Thyroid gland (tissue), 4 donors: Measurements from ENCODE around the gene CDK5R1. TPM values are rescaled to one million over a fixed set of nuclear protein-coding genes. Genes with fewer than 3 reads are reported as not detected.
A peak's percentile ranks its signal among the peaks of the same experiment; 100 is the strongest.

Source experiments
- DNase-seq, 2 donors: peaks; one replicate each; pipeline ENCODE4 v3.0.0-alpha.2; 2019
- H3K27ac ChIP-seq, 3 donors: fragments of 200-600 bp; sonication (generic); 1 replicate in 2 of 3; 2 replicates in 1 of 3; pipeline ENCODE4 v1.5.1; 2016 to 2019; ENCODE audit warnings: mild to moderate bottlenecking in 1 of 3, moderate library complexity in 1 of 3
- H3K27me3 ChIP-seq: fragments of 200-600 bp; sonication (generic); one replicate; pipeline ENCODE4 v1.5.1; 2019
- H3K36me3 ChIP-seq, 2 donors: fragments of 200-600 bp; sonication (generic); one replicate each; pipeline ENCODE4 v1.5.1; 2016 to 2019
- H3K4me1 ChIP-seq, 2 donors: fragments of 200-600 bp; sonication (generic); one replicate each; pipeline ENCODE4 v1.5.1; 2017 to 2019
- H3K4me3 ChIP-seq, 3 donors: fragments of 200-600 bp; sonication (generic); replicated peaks in 1 of 3; 1 replicate in 2 of 3; 2 replicates in 1 of 3; pipeline ENCODE4 v1.5.1; 2016; ENCODE audit warnings: mild to moderate bottlenecking in 1 of 3
- H3K9me3 ChIP-seq: fragments of 200-600 bp; sonication (generic); one replicate; pipeline ENCODE4 v1.5.1; 2017
- POLR2A ChIP-seq, 2 donors: fragments of 450-650 bp; IDR thresholded peaks; one replicate each; pipeline ENCODE4 v1.6.1; 2017; ENCODE audit warnings: antibody characterized with exemption in 2 of 2, mild to moderate bottlenecking in 2 of 2, moderate library complexity in 1 of 2
- WGBS, 2 donors: methylation state at CpG; one replicate each; pipeline ENCODE4 v1.1.5; 2017; 5-methylcytosine and 5-hydroxymethylcytosine counted together
- intact Hi-C: fragments of 100-400 bp; cut with DNase I; formaldehyde crosslinking; loops from one replicate; pipeline ENCODE4 v1.15.1; 2023
- total RNA-seq, 4 donors: library from RNA; depleted of rRNA; stranded (reverse); fragments of >200 nt; gene quantifications; one replicate each; pipeline ENCODE4 v1.2.3, GENCODE V29; 2016
- TF ChIP-seq, protein P1 (sequence below), 6 experiments: fragments of 200-600 bp in 3 of 6; fragments of 450-650 bp in 3 of 6; sonication (generic) in 3 of 6; IDR thresholded peaks; one replicate each; pipeline ENCODE4 v1.5.1; 2016 to 2019; ENCODE audit warnings: antibody characterized with exemption in 6 of 6, mild to moderate bottlenecking in 2 of 6, inconsistent platforms in 1 of 6, moderate library complexity in 1 of 6

The CDK5R1 gene
- under 1 TPM; 0.49 to 0.78 (median 0.58) TPM for total RNA-seq

- peaks cover 0 to 23% of the 10 kb centered on the region in 2 donors for H3K4me1 ChIP-seq
- peak within 1 kb of the TSS in 1 of 3 donors; percentile 38 for H3K27ac ChIP-seq
- 0 to 3% methylated on average over 4 to 8 of the region's 135 CpGs for WGBS, 2 donors
- TF ChIP-seq, protein P1, sequence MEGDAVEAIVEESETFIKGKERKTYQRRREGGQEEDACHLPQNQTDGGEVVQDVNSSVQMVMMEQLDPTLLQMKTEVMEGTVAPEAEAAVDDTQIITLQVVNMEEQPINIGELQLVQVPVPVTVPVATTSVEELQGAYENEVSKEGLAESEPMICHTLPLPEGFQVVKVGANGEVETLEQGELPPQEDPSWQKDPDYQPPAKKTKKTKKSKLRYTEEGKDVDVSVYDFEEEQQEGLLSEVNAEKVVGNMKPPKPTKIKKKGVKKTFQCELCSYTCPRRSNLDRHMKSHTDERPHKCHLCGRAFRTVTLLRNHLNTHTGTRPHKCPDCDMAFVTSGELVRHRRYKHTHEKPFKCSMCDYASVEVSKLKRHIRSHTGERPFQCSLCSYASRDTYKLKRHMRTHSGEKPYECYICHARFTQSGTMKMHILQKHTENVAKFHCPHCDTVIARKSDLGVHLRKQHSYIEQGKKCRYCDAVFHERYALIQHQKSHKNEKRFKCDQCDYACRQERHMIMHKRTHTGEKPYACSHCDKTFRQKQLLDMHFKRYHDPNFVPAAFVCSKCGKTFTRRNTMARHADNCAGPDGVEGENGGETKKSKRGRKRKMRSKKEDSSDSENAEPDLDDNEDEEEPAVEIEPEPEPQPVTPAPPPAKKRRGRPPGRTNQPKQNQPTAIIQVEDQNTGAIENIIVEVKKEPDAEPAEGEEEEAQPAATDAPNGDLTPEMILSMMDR (IDR thresholded peaks at IDR 0.05): peak in 1 of 6 experiments; percentile 9
- TF ChIP-seq POLR2A (IDR thresholded peaks at IDR 0.05): peak in 1 of 2 donors; percentile 9
- H3K9me3 ChIP-seq: no peaks in the 10 kb centered on the region
- DNase-seq: peak; percentile 68 to 69
- intact Hi-C loops: no loop called here
- peak within 1 kb of the TSS; percentile 11 to 50 (median 28) for H3K4me3 ChIP-seq
- peaks cover under 1 to 3% of the 10 kb centered on the region in 2 donors for H3K36me3 ChIP-seq
- H3K27me3 ChIP-seq: no peaks in the 10 kb centered on the region
Observed at GRCh38 chr17:32486701-32487472, at the start of gene CDK5R1. TSS of gene CDK5R1 (plus strand) at chr17:32486993. CDS start at chr17:32487621, 628 bp downstream.

DNA sequence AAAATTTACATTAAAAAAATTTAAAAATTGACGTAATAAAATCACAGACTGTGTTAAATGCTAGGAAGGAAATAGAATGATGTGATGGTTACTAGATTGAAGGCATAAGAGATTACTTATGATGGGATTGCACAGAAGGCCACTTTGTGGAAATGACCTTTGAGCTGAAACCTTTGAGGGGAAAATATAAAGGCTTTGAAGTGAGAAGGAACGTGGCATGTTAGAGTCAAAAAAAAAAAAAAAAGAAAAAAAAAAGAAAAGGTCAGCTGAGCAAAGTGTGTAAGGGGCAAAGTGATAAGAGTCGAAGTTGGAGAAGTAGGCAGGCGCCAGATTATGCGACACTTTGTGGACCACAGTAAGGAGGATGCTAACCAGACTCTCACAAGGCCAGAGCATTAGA lies 46.1 kb upstream of the CDK5R1 start:
- Histone ChIP-seq H3K27ac (no peak overlapping the region), H3K9me3 (no peaks in the 10 kb centered on the region), H3K36me3 (no peaks in the 10 kb centered on the region), H3K4me1 (peaks cover 5 to 8% of the 10 kb centered on the region in 2 donors), H3K27me3 (no peaks in the 10 kb centered on the region), H3K4me3 (no peak overlapping the region)
- DNase-seq: no peak
- intact Hi-C loops: no loop called here
- WGBS, 2 donors: 85 to 86% methylated on average over 5 of the region's 5 CpGs
- TF ChIP-seq POLR2A (IDR thresholded peaks at IDR 0.05): no peak
- TF ChIP-seq, protein P1 (IDR thresholded peaks at IDR 0.05): no peak

- DNase-seq: no peak
- peaks cover 15 to 18% of the 10 kb centered on the region in 2 donors for H3K4me1 ChIP-seq
- 60 to 72% methylated on average over 2 of the region's 2 CpGs for WGBS, 2 donors
- H3K36me3 ChIP-seq: peaks cover 0 to under 1% of the 10 kb centered on the region in 2 donors
- intact Hi-C loops: no loop called here
- no peaks in the 10 kb centered on the region for H3K9me3 ChIP-seq
- no peak overlapping the region for H3K27ac ChIP-seq
- no peak for TF ChIP-seq POLR2A (IDR thresholded peaks at IDR 0.05)
- TF ChIP-seq, protein P1 (IDR thresholded peaks at IDR 0.05): no peak
- no peak overlapping the region for H3K4me3 ChIP-seq
- no peaks in the 10 kb centered on the region for H3K27me3 ChIP-seq
Observed at GRCh38 chr17:32441886-32442285, 44.9 kb upstream of the CDK5R1 start.

GRCh38 chr17:32443827-32444300 lies 42.9 kb upstream of the CDK5R1 start:
- intact Hi-C loops: no loop called here
- H3K27me3 ChIP-seq: no peaks in the 10 kb centered on the region
- WGBS, 2 donors: 14 to 20% methylated on average over 21 to 26 of the region's 29 CpGs
- TF ChIP-seq, protein P1 (IDR thresholded peaks at IDR 0.05): peak in 3 of 6 experiments; percentile 67 to 90 (median 89)
- no peak for TF ChIP-seq POLR2A (IDR thresholded peaks at IDR 0.05)
- H3K9me3 ChIP-seq: no peaks in the 10 kb centered on the region
- H3K27ac ChIP-seq: no peak overlapping the region
- peaks cover 8 to 10% of the 10 kb centered on the region in 2 donors for H3K36me3 ChIP-seq
- H3K4me1 ChIP-seq: peaks cover 18 to 19% of the 10 kb centered on the region in 2 donors
- DNase-seq: no peak
- peak overlapping the region in 2 of 3 donors; percentile 24 to 67 for H3K4me3 ChIP-seq
